22Rv1 (cell line): Measurements from ENCODE around the gene RNF182.

Experiments
- ZFX ChIP-seq: fragments of 450-650 bp; IDR thresholded peaks from 2 replicates; pipeline ENCODE4 v1.6.1; 2017; ENCODE audit warnings: antibody characterized with exemption, borderline replicate concordance
- TF ChIP-seq, protein P1 (sequence below): fragments of 450-650 bp; IDR thresholded peaks from 2 replicates; pipeline ENCODE4 v1.5.1; 2017; ENCODE audit warnings: mild to moderate bottlenecking

DNA sequence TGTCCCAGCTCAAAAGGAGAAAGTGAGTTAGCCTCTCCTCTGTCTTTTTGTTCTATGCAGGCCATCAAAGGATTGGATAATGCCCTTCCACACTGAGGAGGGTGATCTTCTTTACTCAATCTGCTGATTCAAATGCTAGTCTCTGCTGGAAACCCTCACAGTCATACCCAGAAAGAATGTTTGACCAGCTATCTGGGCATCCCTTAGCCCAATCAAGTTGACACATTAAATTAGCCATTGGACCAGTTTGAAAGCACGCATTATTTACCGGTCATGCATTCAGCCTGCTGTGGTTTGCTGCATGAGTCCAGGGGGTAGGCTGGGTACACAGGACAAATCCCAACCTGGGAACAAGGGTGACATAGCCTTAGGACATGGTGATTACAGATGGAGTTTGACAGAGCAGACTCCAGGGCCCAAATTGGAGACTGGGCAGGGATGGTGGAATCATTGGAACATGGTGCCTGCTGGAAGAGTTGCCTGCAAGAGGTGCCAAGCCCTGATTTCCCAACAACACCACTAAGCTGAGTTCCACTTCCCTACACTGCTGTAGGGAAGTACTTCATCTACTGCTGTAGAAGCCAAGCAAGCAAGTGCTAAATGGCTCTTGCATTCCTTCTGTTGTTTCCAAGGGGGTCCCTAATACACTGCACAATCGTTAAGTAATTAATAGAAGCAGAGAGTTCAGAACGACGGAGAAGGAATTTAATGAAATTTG, 87.7 kb downstream of the RNF182 start:
- TF ChIP-seq, protein P1, sequence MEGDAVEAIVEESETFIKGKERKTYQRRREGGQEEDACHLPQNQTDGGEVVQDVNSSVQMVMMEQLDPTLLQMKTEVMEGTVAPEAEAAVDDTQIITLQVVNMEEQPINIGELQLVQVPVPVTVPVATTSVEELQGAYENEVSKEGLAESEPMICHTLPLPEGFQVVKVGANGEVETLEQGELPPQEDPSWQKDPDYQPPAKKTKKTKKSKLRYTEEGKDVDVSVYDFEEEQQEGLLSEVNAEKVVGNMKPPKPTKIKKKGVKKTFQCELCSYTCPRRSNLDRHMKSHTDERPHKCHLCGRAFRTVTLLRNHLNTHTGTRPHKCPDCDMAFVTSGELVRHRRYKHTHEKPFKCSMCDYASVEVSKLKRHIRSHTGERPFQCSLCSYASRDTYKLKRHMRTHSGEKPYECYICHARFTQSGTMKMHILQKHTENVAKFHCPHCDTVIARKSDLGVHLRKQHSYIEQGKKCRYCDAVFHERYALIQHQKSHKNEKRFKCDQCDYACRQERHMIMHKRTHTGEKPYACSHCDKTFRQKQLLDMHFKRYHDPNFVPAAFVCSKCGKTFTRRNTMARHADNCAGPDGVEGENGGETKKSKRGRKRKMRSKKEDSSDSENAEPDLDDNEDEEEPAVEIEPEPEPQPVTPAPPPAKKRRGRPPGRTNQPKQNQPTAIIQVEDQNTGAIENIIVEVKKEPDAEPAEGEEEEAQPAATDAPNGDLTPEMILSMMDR: no peak
- TF ChIP-seq ZFX: no peak
